H9 (cell line): ENCODE data around the gene NMRK1. TPM values are rescaled to one million over a fixed set of nuclear protein-coding genes. Genes with fewer than 3 reads are reported as not detected.

Source experiments
- DNase-seq: peaks from one replicate; pipeline ENCODE4 v3.0.0-alpha.2; 2017
- H2AFZ ChIP-seq: one replicate; pipeline ENCODE4 v1.6.1; 2013; ENCODE audit warnings: mild to moderate bottlenecking, low read length, control low read depth, moderate library complexity
- H2AK5ac ChIP-seq: 2 replicates; pipeline ENCODE4 v1.6.1; 2013; ENCODE audit warnings: low read length, control low read depth, mixed read lengths; ENCODE audit not compliant: insufficient read length
- H2BK120ac ChIP-seq: one replicate; pipeline ENCODE4 v1.6.1; 2013; ENCODE audit warnings: low read depth, mild to moderate bottlenecking, low read length, control low read depth, inconsistent platforms; ENCODE audit not compliant: poor library complexity, severe bottlenecking
- H2BK12ac ChIP-seq: 2 replicates; pipeline ENCODE4 v1.6.1; 2013; ENCODE audit warnings: low read length, control low read depth, mixed read lengths, low read depth; ENCODE audit not compliant: insufficient read length
- H2BK15ac ChIP-seq: 2 replicates; pipeline ENCODE4 v1.6.1; 2013; ENCODE audit warnings: low read depth, low read length, control low read depth
- H2BK20ac ChIP-seq: one replicate; pipeline ENCODE4 v1.6.1; 2013; ENCODE audit warnings: low read depth, mild to moderate bottlenecking, low read length, control low read depth, inconsistent platforms; ENCODE audit not compliant: poor library complexity, severe bottlenecking
- H2BK5ac ChIP-seq: 2 replicates; pipeline ENCODE4 v1.6.1; 2013; ENCODE audit warnings: low read length, control low read depth, mixed read lengths; ENCODE audit not compliant: insufficient read length
- H3K14ac ChIP-seq: 2 replicates; pipeline ENCODE4 v1.6.1; 2013; ENCODE audit warnings: low read length, control low read depth; ENCODE audit not compliant: insufficient read depth
- H3K18ac ChIP-seq: 2 replicates; pipeline ENCODE4 v1.6.1; 2013; ENCODE audit warnings: low read depth, mild to moderate bottlenecking, mixed read lengths, low read length, control low read depth; ENCODE audit not compliant: insufficient read length
- H3K23ac ChIP-seq: 2 replicates; pipeline ENCODE4 v1.6.1; 2013; ENCODE audit warnings: low read length, control low read depth, mixed read lengths, low read depth; ENCODE audit not compliant: insufficient read length
- H3K23me2 ChIP-seq: 2 replicates; pipeline ENCODE4 v1.6.1; 2013; ENCODE audit warnings: low read depth, mild to moderate bottlenecking, mixed read lengths, low read length, control low read depth; ENCODE audit not compliant: insufficient read length, poor library complexity, severe bottlenecking
- H3K27ac ChIP-seq: 2 replicates; pipeline ENCODE4 v1.5.1; 2013; ENCODE audit warnings: low read length, control low read depth, mixed read lengths, low read depth; ENCODE audit not compliant: insufficient read length
- H3K27me3 ChIP-seq: 2 replicates; pipeline ENCODE4 v1.6.1; 2013; ENCODE audit warnings: low read length, control low read depth, inconsistent platforms; ENCODE audit not compliant: insufficient read depth
- H3K4ac ChIP-seq: 2 replicates; pipeline ENCODE4 v1.6.1; 2013; ENCODE audit warnings: low read depth, mild to moderate bottlenecking, control low read depth, inconsistent platforms, low read length, moderate library complexity
- H3K4me1 ChIP-seq: 2 replicates; pipeline ENCODE4 v1.6.1; 2013; ENCODE audit warnings: low read length, control low read depth, inconsistent platforms; ENCODE audit not compliant: insufficient read depth
- H3K4me2 ChIP-seq: 2 replicates; pipeline ENCODE4 v1.6.1; 2013; ENCODE audit warnings: low read length, control low read depth, mixed read lengths; ENCODE audit not compliant: insufficient read length, insufficient read depth
- H3K56ac ChIP-seq: 2 replicates; pipeline ENCODE4 v1.6.1; 2013; ENCODE audit warnings: low read depth, mild to moderate bottlenecking, mixed read lengths, low read length, control low read depth; ENCODE audit not compliant: insufficient read length
- H3K79me1 ChIP-seq: 2 replicates; pipeline ENCODE4 v1.6.1; 2013; ENCODE audit warnings: low read depth, mild to moderate bottlenecking, moderate library complexity, low read length, control low read depth, inconsistent platforms; ENCODE audit not compliant: insufficient read depth, poor library complexity, severe bottlenecking
- H3K79me2 ChIP-seq: 2 replicates; pipeline ENCODE4 v1.6.1; 2013; ENCODE audit warnings: low read length, control low read depth, inconsistent platforms; ENCODE audit not compliant: insufficient read depth
- H3K9ac ChIP-seq: 2 replicates; pipeline ENCODE4 v1.6.1; 2013; ENCODE audit warnings: low read length, control low read depth, mixed read lengths; ENCODE audit not compliant: insufficient read length; ENCODE audit errors: extremely low read depth
- H3K9me3 ChIP-seq: one replicate; pipeline ENCODE4 v1.6.1; 2013; ENCODE audit warnings: low read depth, low read length, inconsistent platforms; ENCODE audit not compliant: control insufficient read depth
- H3T11ph ChIP-seq: one replicate; pipeline ENCODE4 v1.6.1; 2013; ENCODE audit warnings: mild to moderate bottlenecking, low read length, control low read depth, inconsistent platforms
- H4K20me1 ChIP-seq: one replicate; pipeline ENCODE4 v1.6.1; 2013; ENCODE audit not compliant: control insufficient read depth, insufficient read length, insufficient read depth
- H4K5ac ChIP-seq: 2 replicates; pipeline ENCODE4 v1.6.1; 2013; ENCODE audit warnings: low read depth, mild to moderate bottlenecking, mixed read lengths, low read length, control low read depth; ENCODE audit not compliant: insufficient read length
- H4K8ac ChIP-seq: replicated peaks from 2 replicates; pipeline ENCODE4 v1.6.1; 2013; ENCODE audit warnings: low read length, control low read depth, mixed read lengths, low read depth; ENCODE audit not compliant: insufficient read length
- H4K91ac ChIP-seq: 2 replicates; pipeline ENCODE4 v1.6.1; 2013; ENCODE audit warnings: low read depth, mild to moderate bottlenecking, moderate library complexity, mixed read lengths, low read length, control low read depth; ENCODE audit not compliant: insufficient read length
- H3K27ac Mint-ChIP-seq, 3 experiments: 2 replicates in 2 of 3; 3 replicates in 1 of 3; pipeline ENCODE4 v1.8.0; 2020 to 2021; ENCODE audit warnings: mixed read lengths in 3 of 3, mild to moderate bottlenecking in 1 of 3, moderate library complexity in 1 of 3
- H3K27me3 Mint-ChIP-seq: 2 replicates; pipeline ENCODE4 v1.8.0; 2021; ENCODE audit warnings: low read depth, mild to moderate bottlenecking, moderate library complexity, mixed read lengths
- H3K36me3 Mint-ChIP-seq, 3 experiments: 2 replicates in 2 of 3; 3 replicates in 1 of 3; pipeline ENCODE4 v1.8.0; 2020 to 2021; ENCODE audit warnings: low read depth in 3 of 3, mixed read lengths in 3 of 3; ENCODE audit not compliant: insufficient read depth in 1 of 3
- H3K4me1 Mint-ChIP-seq, 2 experiments: 2 replicates each; pipeline ENCODE4 v1.8.0; 2020; ENCODE audit warnings: mixed read lengths in 2 of 2
- H3K4me3 Mint-ChIP-seq, 2 experiments: 2 replicates in 1 of 2; 3 replicates in 1 of 2; pipeline ENCODE4 v1.8.0; 2020 to 2021; ENCODE audit warnings: mild to moderate bottlenecking in 2 of 2, mixed read lengths in 2 of 2, moderate library complexity in 1 of 2
- H3K9me3 Mint-ChIP-seq, 2 experiments: 2 replicates in 1 of 2; 3 replicates in 1 of 2; pipeline ENCODE4 v1.8.0; 2020; ENCODE audit warnings: mild to moderate bottlenecking in 2 of 2, mixed read lengths in 2 of 2, moderate library complexity in 1 of 2
- CTCF ChIP-seq: fragments of 200-600 bp; sonication (generic); conservative IDR thresholded peaks from 3 replicates; pipeline ENCODE4 v1.8.0; 2021; ENCODE audit warnings: antibody characterized with exemption, mild to moderate bottlenecking
- WGBS: extraction: QIAGEN DNeasy Blood & Tissue Kit; methylation state at CpG from one replicate; pipeline ENCODE4 v1.1.7; 2013; ENCODE audit warnings: missing lambda C conversion rate, low lambda C conversion rate, mixed read lengths; ENCODE audit not compliant: insufficient read length; ENCODE audit errors: extremely low coverage; 5-methylcytosine and 5-hydroxymethylcytosine counted together
- total RNA-seq: library from RNA; stranded (reverse); gene quantifications from 2 replicates; pipeline ENCODE4 v1.2.1, GENCODE V29; 2021

The NMRK1 gene
- total RNA-seq, 1 experiment from 2014 or later, result 3.0 TPM

- Histone ChIP-seq H2AK5ac (no peak overlapping the region), H4K5ac (no peak overlapping the region), H4K91ac (no peak overlapping the region), H3K9me3 (no peaks in the 10 kb centered on the region), H4K8ac (no peak overlapping the region), H3K27ac (no peak overlapping the region), H2BK120ac (no peak overlapping the region), H3K79me1 (no peaks in the 10 kb centered on the region), H3K4me1 (no peaks in the 10 kb centered on the region; the same call in 1 of the 2 replicates), H3K14ac (no peak overlapping the region), H3K4ac (no peak overlapping the region), H2BK20ac (no peak overlapping the region), H2BK15ac (no peak overlapping the region), H3K27me3 (no peaks in the 10 kb centered on the region), H3K18ac (no peak overlapping the region), H3K23ac (no peak overlapping the region), H3K4me2 (no peak overlapping the region), H2AFZ (no peak overlapping the region), H2BK5ac (no peak overlapping the region), H3T11ph (no peak overlapping the region), H4K20me1 (no peaks in the 10 kb centered on the region), H3K79me2 (no peaks in the 10 kb centered on the region), H3K56ac (no peak overlapping the region), H3K23me2 (no peaks in the 10 kb centered on the region), H3K9ac (no peak overlapping the region), H2BK12ac (no peak overlapping the region)
- Mint-ChIP-seq H3K36me3 (no peaks in the 10 kb centered on the region), H3K4me1 (peaks cover 5 to 7% of the 10 kb centered on the region in 2 experiments; a peak in 3 of 4 replicates), H3K4me3 (no peak overlapping the region), H3K27me3 (no peaks in the 10 kb centered on the region), H3K27ac (no peak overlapping the region), H3K9me3 (no peaks in the 10 kb centered on the region)
- no peak for DNase-seq
- WGBS, result no CpG with 5 or more reads among the region's 3 CpGs
- TF ChIP-seq CTCF, result no peak
Observed at GRCh38 chr9:75104607-75105006, 16.7 kb upstream of the NMRK1 start.
